ENCODE measurements around the gene SSTR4. TPM values are rescaled to one million over a fixed set of nuclear protein-coding genes. Genes with fewer than 3 reads are reported as not detected.
A peak's percentile ranks its signal among the peaks of the same experiment; 100 is the strongest.

Gene SSTR4
- total RNA-seq, 1 experiment from 2014 or later = not detected

DNA sequence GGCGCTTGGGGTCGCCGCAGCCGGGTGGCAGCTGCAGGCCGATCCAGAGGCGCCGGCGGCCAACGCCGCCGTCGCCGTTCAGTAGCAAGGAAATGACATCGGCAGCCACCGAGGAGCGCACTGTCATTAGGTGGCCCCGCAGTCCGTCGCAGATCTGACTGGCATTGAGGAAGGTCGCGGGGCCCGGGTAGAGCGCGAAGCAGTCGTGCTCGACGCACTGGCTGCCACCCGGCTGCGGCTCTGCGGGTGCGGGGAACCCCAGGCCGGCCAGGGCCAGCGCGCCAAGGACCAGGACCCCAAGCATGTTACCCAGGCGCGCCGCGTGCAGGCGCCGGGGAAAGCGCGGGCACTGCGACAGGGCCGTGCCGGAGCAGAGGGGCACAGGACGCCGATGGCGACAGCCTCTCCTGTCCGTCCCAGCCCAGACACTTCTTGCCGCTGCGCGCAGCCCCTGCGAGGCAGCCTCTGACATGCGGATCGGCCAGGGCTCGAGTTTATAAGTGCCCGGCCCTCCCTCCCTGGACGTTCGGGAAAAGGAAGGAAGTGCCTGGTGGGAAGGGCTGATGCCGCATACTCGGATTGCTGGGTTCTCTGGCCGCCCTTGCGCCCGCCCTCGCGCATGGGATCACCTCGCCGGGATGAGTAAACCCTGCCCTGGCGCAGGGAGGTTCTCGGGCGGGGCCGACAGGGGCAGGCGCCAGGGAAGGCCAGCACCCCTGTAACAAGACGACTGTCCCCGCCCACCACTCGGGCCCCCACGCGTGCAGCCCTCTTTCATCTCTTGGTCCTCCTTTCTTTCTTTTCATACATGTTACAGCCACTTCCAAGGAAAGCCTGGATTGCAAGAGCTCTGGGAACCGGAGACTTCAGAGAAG lies 14.3 kb downstream of the SSTR4 start, which contains the start of gene THBD (continued):
- TF ChIP-seq KAT7 (CRISPR knock-in tag; IDR thresholded peaks at IDR 0.05; ENCODE audit: borderline replicate concordance) = no peak
- TF ChIP-seq NR2C2 (CRISPR knock-in tag; IDR thresholded peaks at IDR 0.05) = no peak
- no peak for TF ChIP-seq ELF4 (CRISPR knock-in tag; IDR thresholded peaks at IDR 0.05; ENCODE audit: low read depth)
- TF ChIP-seq, protein P1, sequence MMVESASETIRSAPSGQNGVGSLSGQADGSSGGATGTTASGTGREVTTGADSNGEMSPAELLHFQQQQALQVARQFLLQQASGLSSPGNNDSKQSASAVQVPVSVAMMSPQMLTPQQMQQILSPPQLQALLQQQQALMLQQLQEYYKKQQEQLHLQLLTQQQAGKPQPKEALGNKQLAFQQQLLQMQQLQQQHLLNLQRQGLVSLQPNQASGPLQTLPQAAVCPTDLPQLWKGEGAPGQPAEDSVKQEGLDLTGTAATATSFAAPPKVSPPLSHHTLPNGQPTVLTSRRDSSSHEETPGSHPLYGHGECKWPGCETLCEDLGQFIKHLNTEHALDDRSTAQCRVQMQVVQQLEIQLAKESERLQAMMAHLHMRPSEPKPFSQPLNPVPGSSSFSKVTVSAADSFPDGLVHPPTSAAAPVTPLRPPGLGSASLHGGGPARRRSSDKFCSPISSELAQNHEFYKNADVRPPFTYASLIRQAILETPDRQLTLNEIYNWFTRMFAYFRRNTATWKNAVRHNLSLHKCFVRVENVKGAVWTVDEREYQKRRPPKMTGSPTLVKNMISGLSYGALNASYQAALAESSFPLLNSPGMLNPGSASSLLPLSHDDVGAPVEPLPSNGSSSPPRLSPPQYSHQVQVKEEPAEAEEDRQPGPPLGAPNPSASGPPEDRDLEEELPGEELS (CRISPR knock-in tag; IDR thresholded peaks at IDR 0.05) = peak; percentile 83
- peak; percentile 69; the same call in 1 of the 2 replicates for TF ChIP-seq ETV6 (CRISPR knock-in tag; IDR thresholded peaks at IDR 0.05)
- TF ChIP-seq, protein P2, sequence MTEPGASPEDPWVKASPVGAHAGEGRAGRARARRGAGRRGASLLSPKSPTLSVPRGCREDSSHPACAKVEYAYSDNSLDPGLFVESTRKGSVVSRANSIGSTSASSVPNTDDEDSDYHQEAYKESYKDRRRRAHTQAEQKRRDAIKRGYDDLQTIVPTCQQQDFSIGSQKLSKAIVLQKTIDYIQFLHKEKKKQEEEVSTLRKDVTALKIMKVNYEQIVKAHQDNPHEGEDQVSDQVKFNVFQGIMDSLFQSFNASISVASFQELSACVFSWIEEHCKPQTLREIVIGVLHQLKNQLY (CRISPR knock-in tag; IDR thresholded peaks at IDR 0.05) = no peak

DNA sequence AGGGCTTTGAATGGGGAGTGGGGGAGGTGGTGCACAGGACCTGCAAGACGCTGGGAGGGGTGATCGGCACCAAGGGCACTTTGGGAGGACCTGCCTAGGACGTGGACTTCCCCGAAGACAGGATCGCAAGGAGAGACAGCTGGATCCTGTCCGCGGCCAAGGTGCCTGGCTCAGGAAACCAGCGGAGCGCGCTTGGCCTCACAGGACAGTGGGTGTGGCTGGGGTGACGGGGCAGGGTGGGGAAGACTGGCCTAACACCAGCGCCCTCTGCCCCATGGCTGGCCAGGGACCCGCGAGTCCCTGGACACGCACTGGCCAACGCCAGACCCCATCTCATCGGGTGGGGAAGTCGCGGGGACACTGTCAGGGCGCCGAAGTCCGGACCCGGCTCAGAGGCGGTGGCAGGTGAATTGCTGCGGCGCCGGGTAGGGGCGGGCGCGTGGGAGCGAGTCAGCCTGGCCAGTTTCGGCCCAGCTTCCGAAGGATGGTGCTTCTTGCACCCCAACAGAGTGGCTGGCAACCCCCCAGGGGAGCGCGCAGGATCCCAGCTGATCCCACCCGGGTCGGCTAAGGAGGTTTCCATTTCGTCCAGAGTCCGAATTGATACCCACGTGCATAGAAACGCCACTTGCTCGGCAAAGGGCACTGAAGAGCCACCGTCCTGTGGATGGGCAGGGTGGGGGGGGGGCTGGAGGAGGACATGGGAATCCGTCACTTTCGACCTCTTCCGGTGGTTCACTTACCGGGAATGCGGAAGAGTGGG lies 15.1 kb downstream of the SSTR4 start:
- no peaks in the 10 kb centered on the region for H3K9me3 Mint-ChIP-seq
- H3K4me1 Mint-ChIP-seq = peaks cover 19% of the 10 kb centered on the region
- DNase-seq (ENCODE audit: low spot score) (peak; percentile 32), ATAC-seq (peak; percentile 3)
- no peaks in the 10 kb centered on the region for H3K36me3 Mint-ChIP-seq
- peak overlapping the region; percentile 89 for H3K4me3 Mint-ChIP-seq
- peaks cover 82% of the 10 kb centered on the region for H3K27me3 Mint-ChIP-seq (ENCODE audit: low read depth)
- POLR2A ChIA-PET = no interaction called here
- H3K27ac Mint-ChIP-seq = no peak overlapping the region
- CTCF ChIA-PET = interaction anchor here (0.6 to 6.0 kb wide), 56 partner anchors 8 to 950 kb away, joined by 3 to 126 read pairs (median 6); partner anchors contain the start of genes CD93, NXT1 and SSTR4
- no peak for TF ChIP-seq EMX1 (CRISPR knock-in tag; IDR thresholded peaks at IDR 0.05)
- TF ChIP-seq, protein P3, sequence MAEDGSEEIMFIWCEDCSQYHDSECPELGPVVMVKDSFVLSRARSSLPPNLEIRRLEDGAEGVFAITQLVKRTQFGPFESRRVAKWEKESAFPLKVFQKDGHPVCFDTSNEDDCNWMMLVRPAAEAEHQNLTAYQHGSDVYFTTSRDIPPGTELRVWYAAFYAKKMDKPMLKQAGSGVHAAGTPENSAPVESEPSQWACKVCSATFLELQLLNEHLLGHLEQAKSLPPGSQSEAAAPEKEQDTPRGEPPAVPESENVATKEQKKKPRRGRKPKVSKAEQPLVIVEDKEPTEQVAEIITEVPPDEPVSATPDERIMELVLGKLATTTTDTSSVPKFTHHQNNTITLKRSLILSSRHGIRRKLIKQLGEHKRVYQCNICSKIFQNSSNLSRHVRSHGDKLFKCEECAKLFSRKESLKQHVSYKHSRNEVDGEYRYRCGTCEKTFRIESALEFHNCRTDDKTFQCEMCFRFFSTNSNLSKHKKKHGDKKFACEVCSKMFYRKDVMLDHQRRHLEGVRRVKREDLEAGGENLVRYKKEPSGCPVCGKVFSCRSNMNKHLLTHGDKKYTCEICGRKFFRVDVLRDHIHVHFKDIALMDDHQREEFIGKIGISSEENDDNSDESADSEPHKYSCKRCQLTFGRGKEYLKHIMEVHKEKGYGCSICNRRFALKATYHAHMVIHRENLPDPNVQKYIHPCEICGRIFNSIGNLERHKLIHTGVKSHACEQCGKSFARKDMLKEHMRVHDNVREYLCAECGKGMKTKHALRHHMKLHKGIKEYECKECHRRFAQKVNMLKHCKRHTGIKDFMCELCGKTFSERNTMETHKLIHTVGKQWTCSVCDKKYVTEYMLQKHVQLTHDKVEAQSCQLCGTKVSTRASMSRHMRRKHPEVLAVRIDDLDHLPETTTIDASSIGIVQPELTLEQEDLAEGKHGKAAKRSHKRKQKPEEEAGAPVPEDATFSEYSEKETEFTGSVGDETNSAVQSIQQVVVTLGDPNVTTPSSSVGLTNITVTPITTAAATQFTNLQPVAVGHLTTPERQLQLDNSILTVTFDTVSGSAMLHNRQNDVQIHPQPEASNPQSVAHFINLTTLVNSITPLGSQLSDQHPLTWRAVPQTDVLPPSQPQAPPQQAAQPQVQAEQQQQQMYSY (CRISPR knock-in tag; IDR thresholded peaks at IDR 0.05) = no peak
- TF ChIP-seq, protein P4, sequence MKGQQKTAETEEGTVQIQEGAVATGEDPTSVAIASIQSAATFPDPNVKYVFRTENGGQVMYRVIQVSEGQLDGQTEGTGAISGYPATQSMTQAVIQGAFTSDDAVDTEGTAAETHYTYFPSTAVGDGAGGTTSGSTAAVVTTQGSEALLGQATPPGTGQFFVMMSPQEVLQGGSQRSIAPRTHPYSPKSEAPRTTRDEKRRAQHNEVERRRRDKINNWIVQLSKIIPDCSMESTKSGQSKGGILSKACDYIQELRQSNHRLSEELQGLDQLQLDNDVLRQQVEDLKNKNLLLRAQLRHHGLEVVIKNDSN (CRISPR knock-in tag; IDR thresholded peaks at IDR 0.05) = no peak
- TF ChIP-seq ZNF138 (CRISPR knock-in tag; conservative IDR thresholded peaks at IDR 0.05) = no peak
- no peak for TF ChIP-seq ETV6 (CRISPR knock-in tag; IDR thresholded peaks at IDR 0.05)
- TF ChIP-seq FOXJ3 (CRISPR knock-in tag; IDR thresholded peaks at IDR 0.05; ENCODE audit: borderline replicate concordance) = no peak
- TF ChIP-seq, protein P5, sequence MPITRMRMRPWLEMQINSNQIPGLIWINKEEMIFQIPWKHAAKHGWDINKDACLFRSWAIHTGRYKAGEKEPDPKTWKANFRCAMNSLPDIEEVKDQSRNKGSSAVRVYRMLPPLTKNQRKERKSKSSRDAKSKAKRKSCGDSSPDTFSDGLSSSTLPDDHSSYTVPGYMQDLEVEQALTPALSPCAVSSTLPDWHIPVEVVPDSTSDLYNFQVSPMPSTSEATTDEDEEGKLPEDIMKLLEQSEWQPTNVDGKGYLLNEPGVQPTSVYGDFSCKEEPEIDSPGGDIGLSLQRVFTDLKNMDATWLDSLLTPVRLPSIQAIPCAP (CRISPR knock-in tag; IDR thresholded peaks at IDR 0.05) = no peak
- no peak for TF ChIP-seq CREM (CRISPR knock-in tag; IDR thresholded peaks at IDR 0.05)
- TF ChIP-seq, protein P6, sequence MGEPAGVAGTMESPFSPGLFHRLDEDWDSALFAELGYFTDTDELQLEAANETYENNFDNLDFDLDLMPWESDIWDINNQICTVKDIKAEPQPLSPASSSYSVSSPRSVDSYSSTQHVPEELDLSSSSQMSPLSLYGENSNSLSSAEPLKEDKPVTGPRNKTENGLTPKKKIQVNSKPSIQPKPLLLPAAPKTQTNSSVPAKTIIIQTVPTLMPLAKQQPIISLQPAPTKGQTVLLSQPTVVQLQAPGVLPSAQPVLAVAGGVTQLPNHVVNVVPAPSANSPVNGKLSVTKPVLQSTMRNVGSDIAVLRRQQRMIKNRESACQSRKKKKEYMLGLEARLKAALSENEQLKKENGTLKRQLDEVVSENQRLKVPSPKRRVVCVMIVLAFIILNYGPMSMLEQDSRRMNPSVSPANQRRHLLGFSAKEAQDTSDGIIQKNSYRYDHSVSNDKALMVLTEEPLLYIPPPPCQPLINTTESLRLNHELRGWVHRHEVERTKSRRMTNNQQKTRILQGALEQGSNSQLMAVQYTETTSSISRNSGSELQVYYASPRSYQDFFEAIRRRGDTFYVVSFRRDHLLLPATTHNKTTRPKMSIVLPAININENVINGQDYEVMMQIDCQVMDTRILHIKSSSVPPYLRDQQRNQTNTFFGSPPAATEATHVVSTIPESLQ (CRISPR knock-in tag; IDR thresholded peaks at IDR 0.05) = no peak
- TF ChIP-seq TEAD1 (CRISPR knock-in tag; IDR thresholded peaks at IDR 0.05) = no peak
- TF ChIP-seq, protein P7, sequence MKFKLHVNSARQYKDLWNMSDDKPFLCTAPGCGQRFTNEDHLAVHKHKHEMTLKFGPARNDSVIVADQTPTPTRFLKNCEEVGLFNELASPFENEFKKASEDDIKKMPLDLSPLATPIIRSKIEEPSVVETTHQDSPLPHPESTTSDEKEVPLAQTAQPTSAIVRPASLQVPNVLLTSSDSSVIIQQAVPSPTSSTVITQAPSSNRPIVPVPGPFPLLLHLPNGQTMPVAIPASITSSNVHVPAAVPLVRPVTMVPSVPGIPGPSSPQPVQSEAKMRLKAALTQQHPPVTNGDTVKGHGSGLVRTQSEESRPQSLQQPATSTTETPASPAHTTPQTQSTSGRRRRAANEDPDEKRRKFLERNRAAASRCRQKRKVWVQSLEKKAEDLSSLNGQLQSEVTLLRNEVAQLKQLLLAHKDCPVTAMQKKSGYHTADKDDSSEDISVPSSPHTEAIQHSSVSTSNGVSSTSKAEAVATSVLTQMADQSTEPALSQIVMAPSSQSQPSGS (CRISPR knock-in tag; IDR thresholded peaks at IDR 0.05; ENCODE audit: borderline replicate concordance, low read depth) = no peak
- no peak for TF ChIP-seq ZNF396 (CRISPR knock-in tag; IDR thresholded peaks at IDR 0.05; ENCODE audit: borderline replicate concordance)
- TF ChIP-seq ZNF317 (CRISPR knock-in tag; IDR thresholded peaks at IDR 0.05; ENCODE audit: borderline replicate concordance, low read depth) = no peak

All from WTC11 (cell line).